HL-60/S4 (cell line): Measurements from ENCODE around the gene CYP2A13.
"Not testable (repeated sequence)": the region's sequence is repeated elsewhere in the genome, so short reads cannot be mapped to it uniquely, and the experiment has no call there.

Experiments used
- in situ Hi-C: fragments of 300-500 bp; cut with MboI; formaldehyde crosslinking; loops from 2 replicates; pipeline ENCODE4 v1.14.3; 2022; ENCODE audit warnings: low sequenced_read_pairs

Gene CYP2A13

DNA sequence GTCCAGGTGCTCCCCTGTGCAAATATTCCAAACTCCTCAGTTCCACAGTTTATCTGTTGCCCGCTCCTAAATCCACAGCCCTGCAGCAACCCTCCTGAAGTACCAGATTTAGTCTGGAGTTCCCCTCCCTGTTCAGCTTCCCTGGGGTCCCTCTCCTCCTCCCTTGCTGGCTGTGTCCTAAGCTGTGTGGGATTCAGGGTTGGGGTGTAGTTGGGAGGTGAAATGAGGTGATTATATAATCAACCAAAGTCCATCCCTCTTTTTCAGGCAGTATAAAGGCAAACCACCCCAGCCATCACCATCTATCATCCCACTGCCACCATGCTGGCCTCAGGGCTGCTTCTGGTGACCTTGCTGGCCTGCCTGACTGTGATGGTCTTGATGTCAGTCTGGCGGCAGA lies at the start of gene CYP2A13:
TSS of gene CYP2A13 (plus strand) at position 301 of the 400 bp plus-strand sequence. CDS start at position 322, 21 bp downstream.
- in situ Hi-C loops = no loop called here

DNA sequence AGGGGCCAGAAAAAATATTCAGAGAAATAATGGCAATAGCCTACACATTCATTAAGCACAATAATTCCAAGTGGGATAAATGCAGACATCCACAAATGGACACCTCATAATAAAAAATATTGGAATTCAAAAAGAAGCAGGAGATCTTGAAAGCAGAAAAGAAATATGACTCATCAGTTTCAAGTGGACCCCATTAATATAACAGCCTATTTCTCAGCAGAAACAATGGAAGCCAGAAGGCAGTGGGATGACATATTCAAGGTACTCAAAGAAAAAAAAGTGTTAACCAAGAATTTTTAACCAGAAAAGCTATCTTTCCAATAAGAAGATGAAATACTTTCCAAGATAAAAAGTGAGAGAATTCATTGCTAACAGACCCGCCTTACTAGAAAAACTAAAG lies 48.4 kb upstream of the CYP2A13 start:
- in situ Hi-C loops = no loop called here

- in situ Hi-C loops = not testable (repeated sequence)
Measured at GRCh38 chr19:41045095-41045494, 43.2 kb upstream of the CYP2A13 start.

GRCh38 chr19:41050426-41050825 lies 37.8 kb upstream of the CYP2A13 start:
- in situ Hi-C loops = no loop called here

DNA sequence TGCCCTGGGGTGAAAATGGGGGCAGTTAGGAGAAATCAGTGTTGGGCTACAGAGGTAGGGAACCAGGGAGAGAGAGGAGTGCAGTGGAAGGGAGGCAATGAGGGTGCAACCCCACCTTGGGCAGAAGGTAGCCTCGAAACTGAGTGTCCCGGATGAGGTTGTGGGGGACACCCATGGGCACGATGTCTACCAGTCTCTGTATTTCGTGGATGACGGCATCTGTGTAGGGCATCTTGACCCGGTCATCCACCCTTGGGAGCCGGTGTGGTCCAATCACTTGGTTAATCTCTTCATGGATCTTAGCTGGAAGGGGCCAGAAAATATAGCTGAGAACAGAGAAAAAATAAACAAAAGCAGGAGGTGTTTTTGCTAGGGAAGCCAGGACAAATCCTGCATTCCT lies 36.1 kb upstream of the CYP2A13 start:
- in situ Hi-C loops = not testable (repeated sequence)

DNA sequence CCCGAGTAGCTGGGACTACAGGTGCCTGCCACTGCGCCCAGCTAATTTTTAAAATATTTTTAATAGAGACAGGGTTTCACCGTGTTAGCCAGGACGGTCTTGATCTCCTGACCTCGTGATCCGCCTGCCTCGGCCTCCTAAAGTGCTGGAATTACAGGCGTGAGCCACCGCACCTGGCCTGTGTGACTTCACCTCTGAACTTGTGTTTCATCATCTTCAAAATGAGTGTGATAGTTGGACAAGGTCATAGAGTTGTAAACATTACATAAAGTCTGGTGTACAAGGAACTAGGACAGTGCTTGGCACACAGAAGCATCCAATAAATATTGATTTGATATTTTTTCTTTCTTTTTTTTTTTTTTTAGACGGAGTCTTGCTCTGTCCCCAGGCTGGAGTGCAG lies 34.9 kb upstream of the CYP2A13 start:
- in situ Hi-C loops = not testable (repeated sequence)

- in situ Hi-C loops = no loop called here
Measured at GRCh38 chr19:41064974-41065569, 23.2 kb upstream of the CYP2A13 start.

DNA sequence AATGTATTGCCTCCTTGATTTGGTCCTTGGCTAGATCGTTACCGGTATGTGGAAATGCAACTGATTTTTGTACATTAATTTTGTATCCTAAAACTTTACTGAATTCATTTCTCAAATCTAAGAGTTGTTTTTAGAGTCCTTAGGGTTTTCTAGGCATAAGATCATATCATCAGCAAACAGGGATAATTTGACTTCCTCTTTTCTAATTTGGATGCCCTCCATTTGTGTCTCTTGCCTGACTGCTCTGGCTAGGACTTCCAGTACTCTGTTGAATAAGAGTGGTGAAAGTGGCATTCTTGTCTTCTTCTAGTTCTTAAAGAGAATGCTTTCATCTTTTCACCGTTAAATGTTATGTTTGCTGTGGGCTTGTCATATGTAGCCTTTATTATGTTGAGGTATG lies 12.0 kb upstream of the CYP2A13 start:
- in situ Hi-C loops = no loop called here

- in situ Hi-C loops = no loop called here
Measured at GRCh38 chr19:41083516-41083915, 4.7 kb upstream of the CYP2A13 start.

DNA sequence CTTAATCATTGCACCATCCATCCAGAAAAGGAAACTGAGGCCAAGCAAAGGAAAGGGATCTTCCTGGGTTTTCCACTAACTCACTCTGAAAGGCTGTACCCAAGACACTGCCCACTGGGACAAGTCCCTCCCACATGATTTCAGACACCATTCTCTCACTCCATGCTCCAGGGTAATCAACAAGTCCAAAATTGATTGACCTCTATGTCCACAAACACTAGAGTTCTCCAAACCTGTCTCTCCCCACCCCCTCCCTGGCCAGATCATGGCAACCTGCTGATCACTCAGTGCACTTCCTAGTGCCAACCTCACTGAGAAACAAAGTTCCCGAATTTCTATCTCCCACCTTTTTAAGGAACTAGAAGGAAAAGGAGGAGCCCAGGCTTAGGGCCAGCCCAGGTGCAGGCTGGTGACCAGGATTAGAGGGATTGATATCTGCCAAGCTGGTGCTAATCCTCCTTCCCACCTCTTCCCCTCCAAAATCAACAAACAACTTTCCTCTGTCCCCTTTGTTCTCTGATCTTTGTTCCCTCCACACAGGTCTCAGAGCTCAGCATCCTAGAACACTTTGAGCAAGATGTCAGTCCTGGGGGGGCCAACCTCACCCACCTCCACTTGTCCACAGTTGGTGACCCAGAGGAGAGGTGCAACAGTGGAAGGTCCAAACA lies 2.4 kb upstream of the CYP2A13 start:
- in situ Hi-C loops = no loop called here

- in situ Hi-C loops = no loop called here
Measured at GRCh38 chr19:41089959-41090358, 1.7 kb downstream of the CYP2A13 start.

DNA sequence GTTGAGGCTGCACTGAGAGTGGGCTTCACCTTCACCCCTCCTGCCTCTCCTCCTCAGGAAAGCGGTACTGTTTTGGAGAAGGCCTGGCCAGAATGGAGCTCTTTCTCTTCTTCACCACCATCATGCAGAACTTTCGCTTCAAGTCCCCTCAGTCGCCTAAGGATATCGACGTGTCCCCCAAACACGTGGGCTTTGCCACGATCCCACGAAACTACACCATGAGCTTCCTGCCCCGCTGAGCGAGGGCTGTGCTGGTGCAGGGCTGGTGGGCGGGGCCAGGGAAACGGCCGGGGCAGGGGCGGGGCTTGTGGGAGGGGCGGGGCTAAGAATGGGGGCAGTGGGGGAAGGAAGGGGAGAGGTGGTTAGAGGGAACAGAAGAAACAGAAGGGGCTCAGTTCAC lies 7.5 kb downstream of the CYP2A13 start:
- in situ Hi-C loops = no loop called here

GRCh38 chr19:41096353-41096752 lies 8.1 kb downstream of the CYP2A13 start:
- in situ Hi-C loops = no loop called here

GRCh38 chr19:41097302-41097701 lies 9.1 kb downstream of the CYP2A13 start:
- in situ Hi-C loops = no loop called here

DNA sequence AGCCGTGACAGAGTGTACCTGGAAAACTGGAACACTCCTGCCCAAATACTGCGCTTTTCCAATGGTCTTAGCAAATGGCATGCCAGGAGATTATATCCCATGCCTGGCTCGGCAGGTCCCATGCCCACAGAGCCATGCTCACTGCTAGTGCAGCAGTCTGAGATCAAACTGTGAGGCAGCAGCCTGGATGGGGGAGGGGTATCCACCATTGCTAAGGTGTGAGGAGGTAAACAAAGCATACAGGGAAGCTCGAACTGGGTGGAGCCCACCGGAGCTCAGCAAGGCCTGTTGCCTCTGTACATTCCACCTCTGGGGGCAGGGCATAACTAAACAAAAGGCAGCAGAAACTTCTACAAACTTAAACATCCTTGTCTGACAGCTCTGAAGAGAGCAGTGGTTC lies 10.5 kb downstream of the CYP2A13 start:
- in situ Hi-C loops = no loop called here

DNA sequence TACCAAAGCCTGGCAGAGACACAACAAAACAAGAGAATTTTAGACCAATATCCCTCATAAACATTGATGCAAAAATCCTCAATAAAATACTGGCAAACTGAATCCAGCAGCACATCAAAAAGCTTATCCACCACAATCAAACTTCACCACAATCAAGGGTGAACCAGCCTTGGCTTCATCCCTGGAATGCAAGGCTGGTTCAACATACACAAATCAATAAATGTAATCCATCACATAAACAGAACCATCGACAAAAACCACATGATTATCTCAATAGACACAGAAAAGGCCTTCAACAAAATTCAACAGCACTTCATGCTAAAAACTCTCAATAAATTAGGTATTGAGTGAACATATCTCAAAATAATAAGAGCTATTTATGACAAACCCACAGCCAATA lies 14.0 kb downstream of the CYP2A13 start:
- in situ Hi-C loops = not testable (repeated sequence)

GRCh38 chr19:41106177-41106576 lies 17.9 kb downstream of the CYP2A13 start:
- in situ Hi-C loops = no loop called here

DNA sequence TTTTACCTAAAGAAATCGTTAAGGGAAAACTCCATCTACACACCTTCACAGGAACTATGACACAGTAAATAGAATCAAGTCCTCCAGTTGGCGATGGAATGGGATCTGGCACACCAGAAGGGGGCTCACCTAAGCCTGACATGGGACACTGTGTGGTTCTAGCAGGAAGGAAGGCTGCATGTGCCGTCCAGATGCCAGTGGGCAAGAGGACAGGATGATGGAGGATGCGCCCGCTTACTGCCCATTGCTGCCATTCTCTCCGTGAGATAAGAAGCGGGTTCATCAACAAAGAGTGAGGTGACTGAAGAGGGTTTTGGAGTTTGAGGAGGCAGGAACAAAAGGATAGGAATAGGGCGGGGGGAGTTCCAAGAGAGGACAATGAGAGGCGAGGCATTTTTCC lies 23.0 kb downstream of the CYP2A13 start:
- in situ Hi-C loops = no loop called here

DNA sequence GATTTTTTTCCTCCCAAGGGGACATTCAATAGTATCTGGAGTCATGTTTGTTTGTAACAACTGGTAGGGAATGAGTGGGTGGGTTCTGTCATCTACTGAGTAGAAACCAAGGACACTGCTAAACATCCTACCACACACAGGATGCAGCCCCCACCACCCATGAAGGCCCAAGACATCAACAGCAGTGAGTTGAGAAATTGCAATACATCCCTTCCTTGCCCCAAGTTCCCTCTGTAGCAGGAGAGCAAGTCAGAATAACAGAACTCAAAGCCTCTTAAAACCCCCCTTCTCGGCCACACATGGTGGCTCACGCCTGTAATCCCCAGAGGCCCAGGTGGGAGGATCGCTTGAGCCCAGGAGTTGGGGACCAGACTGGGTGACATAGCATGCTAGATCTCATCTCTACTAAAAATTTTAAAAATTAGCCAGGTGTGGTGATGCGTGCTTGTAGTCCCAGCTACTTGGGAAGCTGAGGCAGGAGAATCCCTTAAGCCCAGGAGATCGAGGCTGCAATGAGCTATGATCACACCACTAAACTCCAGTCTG lies 23.6 kb downstream of the CYP2A13 start:
- in situ Hi-C loops = no loop called here

DNA sequence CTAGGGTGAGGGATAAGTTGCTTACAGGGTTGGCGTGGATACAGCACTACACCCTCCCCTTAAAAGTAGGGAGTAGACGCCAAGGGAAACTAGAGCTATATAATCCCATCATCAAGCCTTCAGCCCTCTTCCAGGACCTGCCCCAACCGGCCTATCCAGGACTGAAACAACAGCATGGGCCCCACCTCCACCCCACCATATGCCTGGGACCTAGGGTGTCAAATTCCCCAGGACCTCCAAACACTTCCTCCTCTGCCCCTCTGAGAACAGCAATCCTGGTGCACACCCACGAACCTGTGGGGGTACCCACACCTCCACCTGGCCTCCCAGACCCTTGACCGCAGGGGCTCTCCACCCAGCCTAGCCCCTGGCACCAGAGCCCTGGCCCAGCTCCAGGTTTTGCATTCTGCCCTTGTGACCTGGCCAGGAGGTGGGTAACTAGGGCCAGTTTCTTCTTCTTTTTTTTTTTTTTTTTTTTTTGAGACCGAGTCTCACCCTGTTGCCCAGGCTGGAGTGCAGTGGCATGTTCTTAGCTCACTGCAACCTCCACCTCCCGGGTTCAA lies 24.6 kb downstream of the CYP2A13 start:
- in situ Hi-C loops = no loop called here

DNA sequence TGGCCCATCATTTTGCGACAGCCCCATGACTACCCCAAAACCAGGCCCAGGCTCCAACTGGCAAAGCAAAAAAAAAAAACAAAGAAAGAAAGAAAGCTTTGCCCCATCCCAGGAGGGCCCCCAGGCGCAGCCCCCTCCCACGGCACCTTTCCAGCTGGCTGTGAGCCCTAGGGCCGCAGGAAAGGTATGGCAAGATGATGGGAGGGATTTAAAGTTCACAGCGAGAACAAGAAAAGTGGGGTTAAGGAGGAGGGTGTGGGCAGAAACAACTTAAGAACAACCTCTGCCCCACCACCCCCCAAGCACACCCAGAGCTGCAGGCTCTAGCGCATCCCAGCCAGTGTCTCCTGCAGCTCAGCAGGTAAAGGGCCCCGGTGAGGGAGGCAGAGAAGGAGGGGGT lies 25.9 kb downstream of the CYP2A13 start, which contains the start of gene CYP2F1:
TSS of gene CYP2F1 (plus strand) at position 301 of the 400 bp plus-strand sequence. CDS start 1,757 bp downstream, outside the sequence.
- in situ Hi-C loops = no loop called here

DNA sequence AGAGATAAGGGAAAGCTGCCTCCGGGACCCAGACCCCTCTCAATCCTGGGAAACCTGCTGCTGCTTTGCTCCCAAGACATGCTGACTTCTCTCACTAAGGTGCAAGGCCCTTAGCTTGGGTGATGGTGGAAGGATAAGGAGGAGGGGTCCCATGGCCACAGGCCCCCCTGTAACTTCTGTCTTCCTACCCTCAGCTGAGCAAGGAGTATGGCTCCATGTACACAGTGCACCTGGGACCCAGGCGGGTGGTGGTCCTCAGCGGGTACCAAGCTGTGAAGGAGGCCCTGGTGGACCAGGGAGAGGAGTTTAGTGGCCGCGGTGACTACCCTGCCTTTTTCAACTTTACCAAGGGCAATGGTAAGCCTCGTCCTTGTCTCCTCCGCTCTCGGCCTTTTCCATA lies 28.0 kb downstream of the CYP2A13 start:
- in situ Hi-C loops = no loop called here
